CD4-positive, alpha-beta T cell treated with Interleukin-2 at 100 ng/mL for 4 hours (primary cell): ENCODE measurements around the gene RIMS4.

Experiments
- DNase-seq: peaks from one replicate; pipeline ENCODE4 v3.0.0-alpha.2; 2020; ENCODE audit warnings: low spot score

Gene RIMS4

GRCh38 chr20:44762466-44763140 lies 47.7 kb downstream of the RIMS4 start:
- no peak for DNase-seq

- DNase-seq: no peak
These were observed 48.9 kb downstream of the RIMS4 start for GRCh38 chr20:44761423-44761822.

GRCh38 chr20:44759595-44759994 lies 50.8 kb downstream of the RIMS4 start:
- no peak for DNase-seq

GRCh38 chr20:44758247-44759101 lies 51.9 kb downstream of the RIMS4 start:
- DNase-seq: no peak

GRCh38 chr20:44756956-44757355 lies 53.4 kb downstream of the RIMS4 start:
- DNase-seq: no peak

GRCh38 chr20:44756011-44756688 lies 54.2 kb downstream of the RIMS4 start:
- no peak for DNase-seq

GRCh38 chr20:44754554-44754953 lies 55.8 kb downstream of the RIMS4 start:
- no peak for DNase-seq

GRCh38 chr20:44752099-44752931 lies 58.0 kb downstream of the RIMS4 start:
- DNase-seq: no peak

GRCh38 chr20:44750081-44750805 lies 60.1 kb downstream of the RIMS4 start:
- DNase-seq: no peak

GRCh38 chr20:44748005-44748370 lies 62.4 kb downstream of the RIMS4 start:
- DNase-seq: no peak

- DNase-seq: peak; percentile 42
These were observed 63.0 kb downstream of the RIMS4 start for GRCh38 chr20:44747166-44748004.

- DNase-seq: no peak
These were observed 63.8 kb downstream of the RIMS4 start for GRCh38 chr20:44746367-44747165.

- no peak for DNase-seq
These were observed 64.6 kb downstream of the RIMS4 start, which contains the start of gene KCNK15 for GRCh38 chr20:44745598-44746366. TSS of gene KCNK15 (plus strand) at chr20:44745865. CDS start at chr20:44745911, 46 bp downstream.

- no peak for DNase-seq
These were observed 65.2 kb downstream of the RIMS4 start for GRCh38 chr20:44745122-44745597.

- no peak for DNase-seq
These were observed 66.3 kb downstream of the RIMS4 start for GRCh38 chr20:44743916-44744655.

- DNase-seq: no peak
These were observed 67.2 kb downstream of the RIMS4 start for GRCh38 chr20:44743080-44743701.
